ENCODE data around the gene TRAPPC2B.

TRAPPC2B gene

GRCh38 chr19:57376151-57376550, 12.8 kb downstream of the TRAPPC2B start:
- DNase-seq: no peak

DNA sequence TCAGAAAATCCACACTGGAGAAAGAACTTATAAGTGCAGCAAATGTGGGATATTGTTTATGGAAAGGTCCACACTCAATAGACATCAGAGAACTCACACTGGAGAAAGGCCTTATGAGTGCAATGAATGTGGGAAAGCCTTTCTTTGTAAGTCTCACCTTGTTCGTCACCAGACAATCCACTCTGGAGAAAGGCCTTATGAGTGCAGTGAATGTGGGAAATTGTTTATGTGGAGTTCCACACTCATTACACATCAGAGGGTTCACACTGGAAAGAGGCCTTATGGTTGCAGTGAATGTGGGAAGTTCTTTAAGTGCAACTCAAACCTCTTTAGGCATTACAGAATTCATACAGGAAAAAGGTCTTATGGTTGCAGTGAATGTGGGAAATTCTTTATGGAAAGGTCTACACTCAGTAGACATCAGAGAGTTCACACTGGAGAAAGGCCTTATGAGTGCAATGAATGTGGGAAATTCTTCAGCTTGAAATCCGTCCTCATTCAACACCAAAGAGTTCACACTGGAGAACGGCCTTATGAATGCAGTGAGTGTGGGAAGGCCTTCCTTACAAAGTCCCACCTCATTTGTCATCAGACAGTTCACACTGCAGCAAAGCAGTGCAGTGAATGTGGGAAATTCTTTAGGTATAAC, 14.3 kb downstream of the TRAPPC2B start:
- no peak for DNase-seq

- DNase-seq: no peak
Observed at GRCh38 chr19:57380923-57381322, 17.6 kb downstream of the TRAPPC2B start.

DNA sequence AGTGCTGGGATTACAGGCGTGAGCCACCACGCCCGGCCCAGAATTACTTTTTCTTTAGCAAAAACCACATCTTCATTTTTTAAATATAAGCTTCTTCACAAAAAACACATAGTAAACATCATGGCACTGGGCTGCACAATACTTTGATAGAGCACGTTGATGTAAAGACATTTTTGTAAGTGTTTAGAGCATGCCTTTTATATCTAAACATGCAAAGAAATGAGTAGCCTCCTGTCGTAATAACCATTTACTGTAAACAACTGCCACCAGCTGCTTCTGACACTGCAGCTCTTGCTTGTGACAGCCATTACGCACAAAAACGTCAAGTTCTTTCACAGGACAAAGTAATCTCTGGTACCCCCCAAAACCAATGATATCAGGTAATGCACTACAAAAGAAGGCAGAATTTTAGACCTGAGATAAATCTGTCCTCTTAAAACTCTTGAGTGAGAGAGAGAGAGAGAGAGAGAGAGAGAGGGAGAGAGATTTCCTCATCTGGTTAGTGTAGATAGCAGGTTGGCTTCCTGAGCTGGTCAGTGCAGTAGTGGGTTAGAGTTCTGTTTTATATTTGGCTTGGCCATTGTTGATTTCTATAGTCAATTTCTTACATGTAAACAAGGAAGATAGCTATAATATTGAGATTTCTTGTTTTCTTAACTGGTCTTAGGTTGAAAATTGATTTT, 19.6 kb downstream of the TRAPPC2B start:
- no peak for DNase-seq

GRCh38 chr19:57389194-57389729, 25.9 kb downstream of the TRAPPC2B start:
- no peak for DNase-seq

- DNase-seq: peak; percentile 97
Observed at GRCh38 chr19:57389730-57390598, 26.6 kb downstream of the TRAPPC2B start, which contains the start of gene ZNF548. TSS of gene ZNF548 (plus strand) at chr19:57389854. CDS start at chr19:57390100, 246 bp downstream.

GRCh38 chr19:57395710-57396109, 32.4 kb downstream of the TRAPPC2B start:
- no peak for DNase-seq

- no peak for DNase-seq
Observed at GRCh38 chr19:57398868-57399267, 35.5 kb downstream of the TRAPPC2B start.

DNA sequence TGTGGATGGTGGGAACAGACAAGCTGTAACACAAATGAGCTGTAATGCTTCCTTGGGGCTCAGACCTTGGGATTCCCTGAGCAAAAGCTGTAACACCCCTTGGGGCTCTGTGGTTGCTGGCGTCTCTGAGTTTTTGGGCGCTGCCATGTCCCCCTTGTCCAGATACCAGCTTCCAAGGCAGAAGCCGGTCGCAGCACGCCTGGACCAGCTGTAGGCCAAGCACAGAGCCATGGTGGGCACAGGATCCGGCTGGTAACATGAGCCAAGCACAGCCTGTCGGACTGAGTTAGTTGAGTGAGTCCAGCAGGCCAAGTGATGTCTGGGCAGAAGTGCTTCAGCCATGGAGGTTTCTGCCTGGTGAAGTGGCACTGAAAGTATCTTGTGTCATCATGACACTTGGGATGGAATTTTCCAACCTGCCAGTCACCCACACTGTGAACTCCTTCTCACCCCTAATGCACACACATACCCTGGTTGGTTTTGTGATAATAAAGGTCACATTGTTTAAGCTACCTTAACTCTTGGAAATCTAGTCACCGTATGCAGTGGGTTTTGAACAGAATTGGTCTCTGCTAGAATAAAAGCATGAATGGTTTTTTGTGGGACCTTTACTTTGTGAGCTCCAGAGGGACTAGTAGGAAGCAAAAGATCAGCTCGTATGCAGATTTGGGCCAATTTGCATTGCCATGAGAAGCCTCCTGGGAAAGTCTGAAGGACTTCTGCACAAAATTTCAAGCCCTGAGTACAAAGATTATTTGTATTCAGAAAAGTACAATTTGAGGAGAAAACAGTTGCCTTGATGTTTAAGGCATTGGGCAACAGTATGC, 40.6 kb downstream of the TRAPPC2B start:
- no peak for DNase-seq

- no peak for DNase-seq
Observed at GRCh38 chr19:57406516-57407123, 43.3 kb downstream of the TRAPPC2B start.

GRCh38 chr19:57410877-57411671, 47.7 kb downstream of the TRAPPC2B start, which contains the start of gene ZNF17:
TSS of gene ZNF17 (plus strand) at chr19:57411161. CDS start at chr19:57413616, 2,455 bp downstream.
- DNase-seq: peak; percentile 72

Data from NCI-H1436 treated with DMSO at 0.1 percent for 48 hours (cell line).